ENCODE data around the gene THSD7B.

GRCh38 chr2:137138263-137138662 is 372.9 kb downstream of the THSD7B start:
- TF ChIP-seq, protein P1, sequence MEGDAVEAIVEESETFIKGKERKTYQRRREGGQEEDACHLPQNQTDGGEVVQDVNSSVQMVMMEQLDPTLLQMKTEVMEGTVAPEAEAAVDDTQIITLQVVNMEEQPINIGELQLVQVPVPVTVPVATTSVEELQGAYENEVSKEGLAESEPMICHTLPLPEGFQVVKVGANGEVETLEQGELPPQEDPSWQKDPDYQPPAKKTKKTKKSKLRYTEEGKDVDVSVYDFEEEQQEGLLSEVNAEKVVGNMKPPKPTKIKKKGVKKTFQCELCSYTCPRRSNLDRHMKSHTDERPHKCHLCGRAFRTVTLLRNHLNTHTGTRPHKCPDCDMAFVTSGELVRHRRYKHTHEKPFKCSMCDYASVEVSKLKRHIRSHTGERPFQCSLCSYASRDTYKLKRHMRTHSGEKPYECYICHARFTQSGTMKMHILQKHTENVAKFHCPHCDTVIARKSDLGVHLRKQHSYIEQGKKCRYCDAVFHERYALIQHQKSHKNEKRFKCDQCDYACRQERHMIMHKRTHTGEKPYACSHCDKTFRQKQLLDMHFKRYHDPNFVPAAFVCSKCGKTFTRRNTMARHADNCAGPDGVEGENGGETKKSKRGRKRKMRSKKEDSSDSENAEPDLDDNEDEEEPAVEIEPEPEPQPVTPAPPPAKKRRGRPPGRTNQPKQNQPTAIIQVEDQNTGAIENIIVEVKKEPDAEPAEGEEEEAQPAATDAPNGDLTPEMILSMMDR (IDR thresholded peaks at IDR 0.05; ENCODE audit: low read length): no peak
- no peak for TF ChIP-seq EZH2 (IDR thresholded peaks at IDR 0.05; ENCODE audit: borderline replicate concordance, low read length)
